NCI-H2107 treated with DMSO at 0.1 percent for 48 hours (cell line): ENCODE measurements around the gene GTPBP3.
A peak's percentile ranks its signal among the peaks of the same experiment; 100 is the strongest.

Experiments used
- DNase-seq: peaks from one replicate; lab custom pipeline; 2025; ENCODE audit not compliant: unreplicated experiment; lab: John Stamatoyannopoulos, UW

GTPBP3 gene

DNA sequence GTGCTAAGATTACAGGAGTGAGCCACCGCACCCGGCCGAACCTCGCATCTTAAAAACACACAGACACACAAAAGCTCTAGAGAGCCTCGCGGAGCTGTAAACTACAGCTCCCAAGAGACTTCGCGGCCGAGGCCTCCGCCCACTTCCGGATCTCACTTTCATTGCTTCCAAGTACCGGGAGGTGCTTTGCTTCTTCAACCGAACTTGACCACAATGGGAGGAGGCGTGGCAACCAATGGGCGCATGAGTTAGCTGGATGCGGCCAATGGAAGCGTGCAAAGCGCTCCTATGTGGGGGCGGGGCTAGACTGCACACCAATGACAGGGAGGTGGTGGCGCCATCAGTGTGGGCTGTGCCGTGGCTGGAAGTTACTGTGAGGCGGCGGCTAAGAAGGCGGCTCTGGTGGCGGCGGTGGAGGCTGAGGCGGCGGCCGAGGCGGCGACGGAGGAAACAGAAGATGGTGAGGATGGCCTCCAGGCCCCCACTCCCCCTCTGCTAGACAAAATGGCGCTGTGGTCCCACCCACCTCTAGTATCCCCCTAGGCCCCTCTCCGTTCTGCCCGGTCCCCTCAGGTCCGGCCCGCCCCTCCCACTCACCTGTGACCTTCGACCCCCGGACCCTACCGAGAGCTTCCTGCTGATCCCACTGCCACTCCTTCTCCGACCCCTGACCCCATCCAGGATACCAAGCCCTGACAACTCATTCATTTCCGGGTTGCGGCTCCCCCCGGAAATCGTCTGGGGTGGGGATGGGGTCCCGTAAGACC lies 28.0 kb upstream of the GTPBP3 start, which contains the start of gene DDA1:
DDA1 (plus strand) TSS at position 366 of the 767 bp plus-strand sequence; CDS start at position 458, 92 bp downstream.
- DNase-seq, result peak; percentile 98

DNA sequence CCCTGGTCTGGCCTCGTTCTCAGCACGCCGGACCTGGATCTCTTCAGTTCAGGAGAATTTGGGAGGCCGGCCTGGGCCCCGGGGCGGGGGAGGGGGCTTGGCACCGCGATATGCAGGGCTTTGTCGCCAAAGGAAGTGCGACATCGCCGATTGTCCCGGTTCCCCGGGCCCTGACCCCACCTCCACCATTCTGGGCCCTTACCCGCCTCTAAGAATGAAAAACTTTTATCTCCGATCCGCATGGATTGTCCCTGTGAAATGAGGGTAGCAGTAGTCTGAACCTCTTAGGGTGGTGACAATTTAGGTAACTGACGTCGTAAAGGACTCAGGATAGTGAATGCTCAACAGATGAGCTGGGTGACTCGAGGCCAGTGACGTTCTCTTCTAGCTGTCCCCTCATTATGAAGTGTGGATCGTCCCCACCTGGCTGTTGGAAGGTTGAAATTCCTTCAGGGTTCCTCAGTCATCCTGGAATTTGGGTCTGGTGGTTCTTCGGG lies 27.3 kb upstream of the GTPBP3 start:
- no peak for DNase-seq

DNA sequence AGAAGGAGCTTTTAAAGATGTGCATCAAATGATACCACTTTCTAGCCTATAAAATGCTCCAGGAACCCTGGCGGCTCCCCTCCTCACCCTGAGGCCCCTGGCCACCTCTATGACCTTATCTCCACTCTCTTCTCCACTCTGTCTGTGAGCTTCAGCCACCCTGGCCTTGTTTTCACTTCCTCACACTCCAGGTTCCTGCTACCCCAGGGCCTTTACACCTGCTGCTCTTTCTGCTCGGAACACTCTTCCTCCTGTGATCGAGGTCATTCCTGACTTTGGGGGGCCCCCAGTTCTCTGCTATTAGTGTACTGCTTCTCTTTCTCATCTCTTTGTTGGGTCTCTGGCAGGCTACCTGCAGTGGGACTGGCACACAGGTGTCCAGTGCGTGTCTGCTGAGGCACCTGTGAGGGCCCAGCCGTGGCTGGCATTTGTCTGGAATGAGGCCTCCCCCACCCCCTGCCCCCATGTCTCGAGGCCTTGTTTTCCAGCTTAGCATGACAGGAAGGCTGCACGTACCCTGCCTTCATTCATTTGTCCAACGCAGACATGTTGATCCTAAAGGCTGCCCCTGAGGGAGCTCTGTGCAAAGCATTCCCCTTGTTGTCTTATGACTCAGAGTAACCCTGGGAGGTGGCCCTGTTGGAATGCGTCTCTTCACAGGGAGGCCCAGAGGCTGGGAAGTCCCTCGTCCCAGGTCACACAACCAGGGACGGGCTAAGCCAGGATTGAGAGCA lies 25.7 kb upstream of the GTPBP3 start:
- no peak for DNase-seq

DNA sequence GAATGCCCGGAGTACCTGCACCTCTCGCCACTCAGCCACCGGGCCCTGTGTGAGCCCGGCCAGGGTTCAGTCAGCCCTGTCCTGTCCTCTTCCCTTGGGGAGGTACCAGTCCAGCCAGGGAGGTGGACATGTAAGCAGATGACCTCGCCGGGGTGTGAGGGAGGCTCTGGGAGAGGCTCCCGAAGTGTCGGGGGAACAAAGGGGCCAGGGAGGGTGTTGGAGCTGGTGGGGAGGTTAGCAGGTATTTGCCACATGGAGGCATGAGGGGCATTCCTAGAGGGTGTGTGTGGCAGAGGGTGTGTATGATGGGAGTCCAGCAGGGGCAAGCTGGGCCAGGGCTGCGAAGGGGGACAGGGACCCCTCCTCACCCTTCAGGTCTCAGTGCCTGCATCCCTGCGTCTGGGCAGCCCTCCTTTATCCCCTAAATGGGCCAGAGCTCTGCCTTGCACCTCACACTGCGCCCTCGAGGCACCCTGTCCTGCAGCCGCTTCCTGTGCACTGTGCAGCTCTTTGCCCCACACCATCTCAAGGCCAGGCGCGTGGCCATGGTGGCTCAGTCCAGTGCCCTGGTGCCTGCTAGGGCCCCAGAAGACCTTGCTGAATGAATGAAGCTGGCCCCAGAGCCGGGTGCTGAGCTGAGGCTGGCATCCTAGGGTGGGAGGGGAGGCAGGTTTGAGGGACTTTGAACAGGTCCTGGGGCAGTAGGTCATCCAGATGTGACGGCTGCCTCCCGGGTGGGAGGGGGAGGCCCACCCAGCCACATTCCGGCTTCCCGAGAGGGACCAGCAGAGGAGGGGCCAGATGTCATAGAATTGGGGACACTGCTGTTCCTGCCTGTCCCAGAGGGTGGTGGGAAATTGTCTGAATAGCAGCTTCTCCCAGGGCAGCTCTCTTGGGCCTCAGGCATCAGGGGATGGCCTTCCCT lies 24.9 kb upstream of the GTPBP3 start:
- DNase-seq, result no peak

DNA sequence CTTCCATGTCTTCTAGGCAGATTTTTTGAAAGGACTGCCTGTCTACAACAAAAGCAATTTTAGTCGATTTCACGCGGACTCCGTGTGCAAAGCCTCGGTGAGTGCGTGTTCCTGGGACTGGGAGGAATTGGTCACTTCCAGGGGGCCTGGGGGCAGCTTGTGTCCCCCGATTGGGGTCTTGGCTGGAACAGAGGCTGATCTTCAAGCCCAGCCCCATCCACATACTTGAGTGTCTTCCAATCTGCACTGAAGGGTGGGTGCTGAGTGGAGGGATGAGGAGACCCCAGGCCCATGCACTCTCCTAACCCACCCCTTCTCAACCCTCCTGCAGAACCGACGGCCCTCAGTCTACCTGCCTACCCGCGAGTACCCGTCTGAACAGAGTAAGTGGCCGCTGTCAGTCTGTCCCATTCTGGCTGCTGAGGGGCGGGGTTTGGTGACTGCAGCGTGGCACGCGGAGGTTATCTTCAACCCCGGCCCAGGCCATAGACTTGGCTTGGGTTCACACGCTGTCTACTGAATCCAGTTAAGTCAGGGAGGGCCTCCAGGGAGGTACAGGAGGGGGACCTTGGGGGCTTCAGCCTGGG lies 23.3 kb upstream of the GTPBP3 start:
- no peak for DNase-seq

DNA sequence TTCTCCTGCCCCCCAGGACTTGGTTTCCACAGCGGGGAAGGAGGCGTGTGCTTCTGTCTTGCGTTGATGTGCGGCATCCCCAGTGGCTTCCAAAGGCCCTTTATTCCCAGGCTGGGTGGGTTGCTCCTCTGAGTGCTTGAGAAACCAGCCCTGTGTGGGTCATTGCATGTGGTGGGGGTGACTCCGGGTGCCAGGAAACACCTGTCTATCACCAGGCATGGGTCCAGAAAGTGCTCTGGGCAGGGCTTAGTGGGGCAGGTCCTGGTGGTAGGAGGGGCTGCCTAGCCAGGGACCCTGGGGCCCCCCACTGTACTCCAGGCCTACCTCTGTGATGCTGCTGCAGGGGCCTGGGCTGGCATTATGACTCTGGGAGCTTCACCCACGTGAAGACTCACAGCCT lies 18.4 kb upstream of the GTPBP3 start:
- DNase-seq, result no peak

DNA sequence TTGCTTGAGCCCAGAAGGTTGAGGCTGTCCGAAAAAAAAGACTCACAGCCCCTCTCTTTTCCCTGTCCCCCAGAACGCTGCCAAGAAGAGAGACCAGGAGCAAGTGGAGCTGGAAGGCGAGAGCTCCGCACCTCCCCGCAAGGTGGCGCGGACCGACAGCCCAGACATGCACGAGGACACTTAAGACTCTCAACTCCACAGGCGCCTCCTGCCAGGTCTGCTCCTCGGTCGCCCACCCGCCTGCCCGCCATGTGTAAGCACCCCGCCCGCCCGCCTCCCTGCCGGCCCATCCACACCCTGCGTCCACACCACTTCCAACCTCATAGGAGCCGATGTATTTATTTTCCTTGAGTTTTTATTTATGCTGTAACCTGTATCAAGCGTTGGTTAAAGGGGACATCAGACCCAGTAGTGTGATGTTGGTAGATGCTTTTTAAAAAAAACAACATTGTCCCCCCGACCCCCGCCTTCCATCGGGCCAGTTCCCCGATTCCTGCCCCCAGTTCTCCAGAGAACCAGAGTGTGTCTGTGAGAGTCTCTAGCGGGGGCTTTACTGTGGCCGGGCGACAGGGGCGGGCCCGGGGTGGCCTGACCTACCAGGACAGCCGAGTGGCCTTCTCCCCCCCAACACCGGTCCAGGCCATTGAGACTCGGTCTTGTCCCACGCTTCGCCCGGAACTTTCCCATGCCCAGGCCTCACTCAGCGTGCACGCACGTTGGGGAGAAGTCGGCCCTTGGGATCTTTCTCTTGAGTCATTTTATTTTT lies 17.7 kb upstream of the GTPBP3 start:
- DNase-seq, result no peak

DNA sequence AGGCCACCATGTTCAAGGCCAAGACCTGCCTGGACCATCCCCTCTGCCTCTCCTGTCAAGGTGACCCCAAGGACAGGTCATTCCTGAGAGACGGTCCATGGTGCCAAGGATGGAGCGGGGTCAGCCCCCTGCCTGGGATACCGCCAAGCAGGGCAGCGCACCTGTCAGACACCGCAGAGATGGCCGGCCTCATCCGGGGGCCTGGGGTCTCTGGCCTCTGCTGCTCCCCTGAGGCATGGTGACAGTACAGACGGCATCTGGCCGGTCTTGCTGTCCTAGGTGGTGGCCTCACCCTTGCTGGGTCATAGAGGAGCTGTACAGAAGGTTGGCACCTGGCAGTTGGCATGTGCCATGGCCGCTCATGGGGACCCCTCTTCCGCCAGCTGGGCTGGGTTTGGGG lies 16.9 kb upstream of the GTPBP3 start:
- DNase-seq, result no peak

DNA sequence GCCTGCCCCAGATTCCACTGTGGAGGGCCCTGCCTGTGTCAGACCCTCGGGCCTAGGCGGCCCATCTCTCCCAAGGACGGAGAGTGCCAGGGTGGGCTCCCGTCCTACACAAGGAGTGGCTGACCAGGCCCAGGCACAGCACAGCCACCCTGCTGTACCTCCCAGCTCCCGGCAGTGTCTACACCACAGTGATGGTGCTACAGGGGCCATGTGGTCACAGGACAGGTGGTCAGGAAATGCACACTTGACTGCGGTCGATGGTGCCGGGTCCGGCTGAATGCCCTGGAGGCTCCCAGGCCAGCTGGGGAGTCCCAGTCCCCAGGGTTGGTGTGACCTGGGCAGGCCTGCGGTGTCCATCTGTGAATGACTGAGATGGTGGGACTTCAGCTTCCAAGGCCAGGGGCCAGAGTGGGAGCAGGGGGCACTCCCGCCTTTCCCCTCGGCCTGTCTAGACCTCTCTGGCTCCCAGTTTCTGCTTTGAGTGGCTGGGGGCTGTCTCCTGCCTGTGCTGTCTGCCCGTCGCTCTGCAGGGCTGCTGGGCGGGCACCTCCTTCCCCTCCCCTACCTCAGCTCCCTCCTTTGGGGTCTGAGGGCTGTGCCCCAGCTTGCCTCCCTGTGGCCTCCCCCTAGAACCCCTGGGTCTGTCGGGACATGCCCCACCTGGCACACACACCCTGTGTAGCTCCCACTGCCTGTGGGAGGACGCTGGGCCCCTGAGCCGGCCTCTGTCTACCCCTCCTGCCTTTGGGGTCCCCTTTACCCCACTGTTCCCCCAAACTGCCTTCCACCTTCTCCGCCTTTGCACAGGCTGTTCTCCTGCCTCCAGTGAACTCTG lies 15.5 kb upstream of the GTPBP3 start:
- no peak for DNase-seq

DNA sequence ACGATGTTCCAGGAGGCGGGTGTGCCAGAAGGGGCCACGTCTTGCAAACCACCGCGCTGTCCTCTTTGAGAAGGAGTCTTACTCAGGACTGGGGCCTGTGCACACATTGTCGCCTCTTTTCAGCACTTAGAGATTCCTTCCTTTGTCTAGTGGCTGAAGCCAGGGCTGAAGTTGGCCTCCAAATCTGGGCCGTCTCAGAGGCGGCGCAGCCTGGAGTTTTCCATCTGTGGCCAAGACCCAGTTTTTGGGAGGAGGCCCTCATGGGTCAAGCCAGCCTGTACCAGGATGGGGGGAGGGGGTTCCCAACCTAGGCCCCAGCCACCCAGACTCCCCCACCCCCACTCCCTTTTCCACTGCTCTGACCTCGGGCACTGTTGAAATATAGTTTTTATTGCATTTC lies 14.5 kb upstream of the GTPBP3 start:
- no peak for DNase-seq

DNA sequence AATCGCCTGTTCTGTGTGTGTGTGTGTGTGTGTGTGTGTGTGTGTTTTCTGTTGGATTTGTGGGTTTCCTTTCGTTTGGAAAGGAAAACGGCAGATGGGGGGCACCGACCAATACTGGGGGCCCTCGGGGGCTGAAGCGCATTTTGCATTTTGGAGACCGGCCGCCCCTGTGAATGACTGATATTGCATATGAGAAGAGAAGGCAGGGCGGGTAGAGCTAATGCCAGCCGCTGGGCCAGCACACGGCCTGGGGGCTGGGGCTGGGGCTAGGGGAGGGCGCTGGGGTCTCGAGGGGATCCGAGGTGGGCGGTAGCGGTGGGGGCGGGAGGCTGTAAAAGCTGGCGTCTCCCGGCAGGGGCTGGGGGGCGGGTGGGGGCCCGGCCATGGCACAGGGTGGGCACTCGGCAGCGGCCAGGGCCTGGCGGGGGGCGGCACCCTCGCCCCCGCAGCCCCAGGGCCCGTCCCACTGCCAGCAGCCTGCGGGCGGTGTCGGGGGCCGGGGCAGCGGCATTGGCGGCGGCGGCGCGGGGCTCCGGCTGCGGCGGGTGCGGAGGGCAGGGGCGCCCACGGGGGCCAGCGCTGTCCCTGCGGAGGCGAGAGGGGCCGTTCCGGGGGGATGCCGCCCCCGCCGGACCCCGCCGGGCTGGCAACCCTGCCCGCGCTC lies 13.9 kb upstream of the GTPBP3 start:
- no peak for DNase-seq

DNA sequence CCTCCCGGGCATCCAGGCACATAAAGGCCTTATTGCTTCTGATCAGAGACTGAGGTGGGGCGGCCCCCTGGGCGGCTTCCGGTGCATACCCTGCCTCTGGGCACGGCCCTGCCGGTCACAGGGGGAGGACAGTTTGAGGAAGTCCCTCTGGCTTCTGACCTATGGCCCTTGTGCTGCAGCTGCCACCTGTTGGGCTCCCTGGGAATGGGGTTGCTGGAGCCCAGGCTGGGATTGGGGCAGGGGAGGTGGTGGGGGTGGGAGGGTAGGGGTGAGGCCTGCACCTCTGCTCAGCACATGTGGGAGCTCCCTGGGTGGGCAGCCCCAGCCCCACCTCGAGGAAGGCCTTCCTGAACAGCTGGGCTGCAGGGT lies 13.4 kb upstream of the GTPBP3 start:
- no peak for DNase-seq

DNA sequence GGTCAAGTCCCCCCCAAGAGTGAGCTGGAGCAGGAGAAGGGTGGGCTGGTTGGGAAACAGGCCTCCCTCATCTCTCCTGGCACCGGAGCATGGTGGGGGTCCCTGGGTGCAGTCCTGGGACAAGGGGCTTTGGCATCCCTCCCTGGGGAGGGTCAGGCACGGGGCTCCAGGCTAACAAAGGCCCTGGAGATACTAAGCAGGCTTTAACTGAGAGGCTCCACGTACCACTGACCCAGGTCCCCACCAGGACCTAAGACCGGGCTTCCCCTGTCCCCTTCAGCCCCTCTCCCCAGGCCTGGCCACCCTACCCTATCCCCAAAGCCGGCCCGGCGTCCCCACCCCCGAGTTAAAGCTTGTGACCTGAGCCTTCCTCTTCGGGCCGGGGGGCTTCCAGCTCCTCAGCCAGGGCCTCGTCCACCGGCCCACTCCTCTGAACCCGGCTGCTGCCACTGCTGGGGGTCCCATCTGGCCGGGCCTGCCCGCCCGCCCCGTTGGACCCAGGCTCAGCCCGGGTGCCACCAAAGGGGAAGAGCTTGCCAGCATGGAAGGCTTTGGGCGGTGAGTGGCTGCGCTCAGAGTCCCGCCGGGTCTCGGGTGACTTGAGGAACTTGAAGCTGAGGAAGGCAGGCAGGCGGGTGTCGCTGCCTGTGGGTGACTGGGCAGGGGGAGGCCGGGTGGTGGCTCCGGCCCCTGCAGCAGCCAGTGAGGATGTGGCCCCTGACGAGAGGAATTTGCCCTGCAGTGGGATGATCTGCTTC lies 12.8 kb upstream of the GTPBP3 start:
- DNase-seq, result no peak

DNA sequence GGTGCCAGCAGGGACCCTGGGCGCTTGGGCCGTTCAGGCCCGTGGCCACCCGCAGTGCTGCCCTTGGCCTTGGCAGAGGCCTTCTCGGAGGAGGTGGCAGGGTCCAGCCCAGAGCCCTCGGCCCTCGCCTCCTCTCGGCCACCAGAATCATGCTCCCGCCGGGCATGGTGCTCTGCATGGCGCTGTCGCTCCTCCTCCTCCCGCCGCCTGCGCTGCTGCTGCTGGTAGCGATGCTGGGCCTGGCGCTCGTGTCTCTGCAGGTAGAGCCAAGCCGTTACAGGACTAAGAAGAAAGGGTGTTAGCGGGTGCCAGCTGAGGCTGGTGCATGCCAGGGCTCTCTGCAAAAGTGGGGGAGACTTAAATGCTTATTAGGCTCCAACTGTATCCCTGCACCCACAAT lies 12.2 kb upstream of the GTPBP3 start:
- DNase-seq, result no peak

DNA sequence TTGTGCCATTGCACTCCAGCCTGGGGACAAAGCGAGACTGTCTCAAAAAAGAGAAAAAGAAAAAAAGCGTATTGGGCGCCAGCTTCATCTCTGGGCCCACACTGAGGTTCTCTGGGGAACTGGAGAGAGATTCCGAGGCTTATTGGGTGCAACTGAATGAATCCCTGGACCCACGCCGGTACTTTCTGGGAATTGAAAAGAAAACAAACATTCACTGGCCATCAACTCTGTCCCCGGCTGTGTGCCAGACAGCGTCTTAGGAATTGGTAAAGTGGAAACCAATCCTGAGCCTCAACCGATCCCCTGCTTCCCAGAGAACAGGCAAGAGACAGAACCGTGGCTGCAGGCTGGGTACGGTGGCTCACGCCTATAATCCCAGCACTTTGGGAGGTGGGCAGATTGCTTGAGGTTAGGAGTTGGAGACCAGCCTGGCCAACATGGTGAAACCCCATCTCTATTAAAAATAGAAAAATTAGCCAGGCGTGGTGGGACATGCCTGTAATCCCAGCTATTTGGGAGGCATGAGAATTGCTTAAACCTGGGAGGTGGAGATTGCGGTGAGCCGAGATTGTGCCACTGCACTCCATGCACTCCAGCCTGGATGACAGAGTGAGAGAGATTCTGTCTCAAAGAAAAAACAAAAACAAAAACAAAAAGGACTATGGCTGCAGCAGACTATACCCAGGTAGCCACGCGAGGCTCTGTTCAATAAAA lies 11.3 kb upstream of the GTPBP3 start:
- DNase-seq, result no peak

DNA sequence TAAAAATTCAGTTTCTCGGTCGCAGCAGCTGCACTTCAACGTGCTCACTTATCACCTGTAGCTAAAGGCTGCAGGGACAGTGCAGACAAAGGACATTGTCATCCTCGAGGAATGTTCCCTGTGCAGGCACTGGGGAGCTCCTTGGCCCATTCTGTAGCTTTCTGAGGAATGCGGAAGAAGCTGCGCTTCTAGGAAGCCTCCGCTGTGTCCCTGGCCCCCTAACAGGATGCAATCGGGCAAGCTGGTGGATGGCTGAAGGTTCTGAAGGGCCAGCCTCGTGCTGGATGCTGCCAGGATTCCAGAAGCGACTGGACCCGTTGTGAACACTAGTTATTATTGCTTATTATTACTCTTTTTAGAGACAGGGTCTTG lies 10.8 kb upstream of the GTPBP3 start:
- no peak for DNase-seq

DNA sequence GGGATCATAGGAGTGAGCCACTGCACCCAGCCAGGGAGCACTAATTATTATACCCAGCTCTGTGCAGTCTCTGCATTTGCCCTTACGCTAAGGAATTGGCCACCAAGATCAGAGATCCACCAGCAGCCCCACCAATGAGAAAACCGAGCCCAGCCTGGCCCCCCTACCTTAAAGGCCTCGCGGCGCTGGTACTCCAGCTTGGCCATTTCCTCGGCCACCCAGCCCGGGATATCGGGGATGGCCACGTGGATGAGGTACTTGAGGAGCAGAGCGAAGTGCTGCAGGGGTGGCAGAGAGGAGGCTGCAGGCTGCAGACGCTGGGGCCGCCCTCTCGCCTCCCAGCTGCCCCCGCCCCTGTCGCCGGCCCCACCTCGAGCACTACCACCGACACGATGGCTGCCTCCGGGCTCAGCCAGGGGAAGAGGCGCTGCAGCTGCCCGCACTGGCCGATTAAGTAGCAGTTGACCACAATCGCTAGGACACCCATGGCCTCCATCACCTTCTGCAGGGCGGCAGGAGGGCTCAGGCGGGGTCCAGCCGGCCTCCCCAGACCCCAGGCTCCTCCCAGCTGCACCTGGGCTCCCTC lies 10.2 kb upstream of the GTPBP3 start:
- DNase-seq, result no peak
